VCaP (cell line): Measurements from ENCODE around the gene KMT2B.

Experiments
- H3K27ac ChIP-seq: fragments of 450-650 bp; 2 replicates; pipeline ENCODE4 v1.5.1; 2017
- TF ChIP-seq, protein P1 (sequence below): fragments of 450-650 bp; conservative IDR thresholded peaks from 2 replicates; pipeline ENCODE4 v1.5.1; 2017; ENCODE audit warnings: mild to moderate bottlenecking, moderate library complexity

Gene KMT2B

DNA sequence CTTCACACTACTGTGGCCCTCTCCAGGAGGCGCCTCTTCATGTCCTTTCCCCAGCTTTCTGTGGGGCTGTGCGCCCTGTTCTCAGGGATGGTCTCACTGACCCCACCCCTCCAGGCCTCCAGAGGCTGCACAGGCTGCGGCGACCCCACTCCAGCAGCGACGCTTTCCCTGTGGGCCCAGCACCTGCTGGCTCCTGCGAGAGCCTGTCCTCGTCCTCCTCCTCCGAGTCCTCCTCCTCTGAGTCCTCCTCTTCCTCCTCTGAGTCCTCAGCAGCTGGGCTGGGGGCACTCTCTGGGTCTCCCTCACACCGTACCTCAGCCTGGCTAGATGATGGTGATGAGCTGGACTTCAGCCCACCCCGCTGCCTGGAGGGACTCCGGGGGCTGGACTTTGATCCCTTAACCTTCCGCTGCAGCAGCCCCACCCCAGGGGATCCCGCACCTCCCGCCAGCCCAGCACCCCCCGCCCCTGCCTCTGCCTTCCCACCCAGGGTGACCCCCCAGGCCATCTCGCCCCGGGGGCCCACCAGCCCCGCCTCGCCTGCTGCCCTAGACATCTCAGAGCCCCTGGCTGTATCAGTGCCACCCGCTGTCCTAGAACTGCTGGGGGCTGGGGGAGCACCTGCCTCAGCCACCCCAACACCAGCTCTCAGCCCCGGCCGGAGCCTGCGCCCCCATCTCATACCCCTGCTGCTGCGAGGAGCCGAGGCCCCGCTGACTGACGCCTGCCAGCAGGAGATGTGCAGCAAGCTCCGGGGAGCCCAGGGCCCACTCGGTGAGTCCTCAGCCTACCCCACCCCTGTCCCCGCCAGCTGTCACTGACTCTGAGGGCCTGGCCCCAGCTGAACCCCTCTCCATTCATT is 68.7 kb downstream of the KMT2B start:
- TF ChIP-seq, protein P1, sequence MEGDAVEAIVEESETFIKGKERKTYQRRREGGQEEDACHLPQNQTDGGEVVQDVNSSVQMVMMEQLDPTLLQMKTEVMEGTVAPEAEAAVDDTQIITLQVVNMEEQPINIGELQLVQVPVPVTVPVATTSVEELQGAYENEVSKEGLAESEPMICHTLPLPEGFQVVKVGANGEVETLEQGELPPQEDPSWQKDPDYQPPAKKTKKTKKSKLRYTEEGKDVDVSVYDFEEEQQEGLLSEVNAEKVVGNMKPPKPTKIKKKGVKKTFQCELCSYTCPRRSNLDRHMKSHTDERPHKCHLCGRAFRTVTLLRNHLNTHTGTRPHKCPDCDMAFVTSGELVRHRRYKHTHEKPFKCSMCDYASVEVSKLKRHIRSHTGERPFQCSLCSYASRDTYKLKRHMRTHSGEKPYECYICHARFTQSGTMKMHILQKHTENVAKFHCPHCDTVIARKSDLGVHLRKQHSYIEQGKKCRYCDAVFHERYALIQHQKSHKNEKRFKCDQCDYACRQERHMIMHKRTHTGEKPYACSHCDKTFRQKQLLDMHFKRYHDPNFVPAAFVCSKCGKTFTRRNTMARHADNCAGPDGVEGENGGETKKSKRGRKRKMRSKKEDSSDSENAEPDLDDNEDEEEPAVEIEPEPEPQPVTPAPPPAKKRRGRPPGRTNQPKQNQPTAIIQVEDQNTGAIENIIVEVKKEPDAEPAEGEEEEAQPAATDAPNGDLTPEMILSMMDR, result no peak
- no peak overlapping the region for H3K27ac ChIP-seq

DNA sequence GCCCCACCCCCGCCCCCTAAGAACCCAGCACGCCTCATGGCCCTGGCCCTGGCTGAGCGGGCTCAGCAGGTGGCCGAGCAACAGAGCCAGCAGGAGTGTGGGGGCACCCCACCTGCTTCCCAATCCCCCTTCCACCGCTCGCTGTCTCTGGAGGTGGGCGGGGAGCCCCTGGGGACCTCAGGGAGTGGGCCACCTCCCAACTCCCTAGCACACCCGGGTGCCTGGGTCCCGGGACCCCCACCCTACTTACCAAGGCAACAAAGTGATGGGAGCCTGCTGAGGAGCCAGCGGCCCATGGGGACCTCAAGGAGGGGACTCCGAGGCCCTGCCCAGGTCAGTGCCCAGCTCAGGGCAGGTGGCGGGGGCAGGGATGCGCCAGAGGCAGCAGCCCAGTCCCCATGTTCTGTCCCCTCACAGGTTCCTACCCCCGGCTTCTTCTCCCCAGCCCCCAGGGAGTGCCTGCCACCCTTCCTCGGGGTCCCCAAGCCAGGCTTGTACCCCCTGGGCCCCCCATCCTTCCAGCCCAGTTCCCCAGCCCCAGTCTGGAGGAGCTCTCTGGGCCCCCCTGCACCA is 69.5 kb downstream of the KMT2B start:
- TF ChIP-seq, protein P1, result no peak
- no peak overlapping the region for H3K27ac ChIP-seq
